ENCODE data around the gene SART3. TPM values are rescaled to one million over a fixed set of nuclear protein-coding genes. Genes with fewer than 3 reads are reported as not detected.
A peak's percentile ranks its signal among the peaks of the same experiment; 100 is the strongest.

The SART3 gene, protein sequence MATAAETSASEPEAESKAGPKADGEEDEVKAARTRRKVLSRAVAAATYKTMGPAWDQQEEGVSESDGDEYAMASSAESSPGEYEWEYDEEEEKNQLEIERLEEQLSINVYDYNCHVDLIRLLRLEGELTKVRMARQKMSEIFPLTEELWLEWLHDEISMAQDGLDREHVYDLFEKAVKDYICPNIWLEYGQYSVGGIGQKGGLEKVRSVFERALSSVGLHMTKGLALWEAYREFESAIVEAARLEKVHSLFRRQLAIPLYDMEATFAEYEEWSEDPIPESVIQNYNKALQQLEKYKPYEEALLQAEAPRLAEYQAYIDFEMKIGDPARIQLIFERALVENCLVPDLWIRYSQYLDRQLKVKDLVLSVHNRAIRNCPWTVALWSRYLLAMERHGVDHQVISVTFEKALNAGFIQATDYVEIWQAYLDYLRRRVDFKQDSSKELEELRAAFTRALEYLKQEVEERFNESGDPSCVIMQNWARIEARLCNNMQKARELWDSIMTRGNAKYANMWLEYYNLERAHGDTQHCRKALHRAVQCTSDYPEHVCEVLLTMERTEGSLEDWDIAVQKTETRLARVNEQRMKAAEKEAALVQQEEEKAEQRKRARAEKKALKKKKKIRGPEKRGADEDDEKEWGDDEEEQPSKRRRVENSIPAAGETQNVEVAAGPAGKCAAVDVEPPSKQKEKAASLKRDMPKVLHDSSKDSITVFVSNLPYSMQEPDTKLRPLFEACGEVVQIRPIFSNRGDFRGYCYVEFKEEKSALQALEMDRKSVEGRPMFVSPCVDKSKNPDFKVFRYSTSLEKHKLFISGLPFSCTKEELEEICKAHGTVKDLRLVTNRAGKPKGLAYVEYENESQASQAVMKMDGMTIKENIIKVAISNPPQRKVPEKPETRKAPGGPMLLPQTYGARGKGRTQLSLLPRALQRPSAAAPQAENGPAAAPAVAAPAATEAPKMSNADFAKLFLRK
- total RNA-seq: 10 to 100 TPM; 31.6 to 48.0 (median 40.1) TPM

DNA sequence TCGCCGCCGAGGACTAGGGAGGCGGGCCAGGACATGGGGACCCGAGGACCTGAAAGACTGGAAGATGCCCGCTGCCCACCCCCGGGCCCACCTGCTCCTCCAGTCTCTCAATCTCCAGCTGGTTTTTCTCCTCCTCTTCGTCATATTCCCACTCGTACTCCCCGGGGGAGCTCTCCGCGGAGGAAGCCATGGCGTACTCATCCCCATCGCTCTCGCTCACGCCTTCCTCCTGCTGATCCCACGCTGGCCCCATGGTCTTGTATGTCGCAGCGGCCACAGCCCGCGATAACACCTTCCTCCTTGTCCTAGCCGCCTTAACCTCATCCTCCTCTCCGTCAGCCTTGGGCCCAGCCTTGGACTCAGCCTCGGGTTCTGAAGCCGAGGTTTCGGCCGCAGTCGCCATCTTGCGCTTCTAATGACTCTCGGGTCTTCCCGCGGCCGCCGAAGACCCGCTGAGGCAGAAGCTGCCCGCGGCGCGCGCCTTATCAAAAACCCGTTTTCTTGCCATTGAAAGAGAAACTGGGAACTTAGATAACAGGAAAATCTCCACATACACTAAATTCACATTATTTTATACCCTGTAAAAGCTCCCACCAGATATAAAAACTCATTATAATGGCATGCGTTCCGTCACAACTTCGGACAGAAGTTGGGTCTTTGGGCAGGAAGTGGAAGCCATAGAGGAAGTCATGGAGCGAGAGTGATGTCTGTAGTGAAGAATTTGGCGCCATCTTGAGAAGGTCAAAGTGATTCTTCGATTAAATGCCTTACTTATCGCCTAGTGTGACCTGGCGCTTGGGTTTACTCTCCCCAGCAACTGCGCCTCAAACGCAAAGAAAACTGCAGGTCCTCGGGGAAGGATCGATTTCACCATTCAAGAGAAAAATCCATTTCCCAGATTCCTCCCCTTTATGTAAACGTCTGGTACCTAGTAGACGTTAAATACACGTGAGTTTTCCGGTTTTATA, at the start of gene SART3:
TSS of gene SART3 (minus strand) at position 422 of the 968 bp plus-strand sequence. CDS start at position 403, 19 bp downstream.
- no peaks in the 10 kb centered on the region for H3K27me3 ChIP-seq
- H3K27ac ChIP-seq (replicated peaks in 1 of 4): peak within 1 kb of the TSS; percentile 93 to 95 (median 95)
- WGBS: 0% methylated on average over 54 of the region's 57 CpGs
- peak within 1 kb of the TSS; percentile 82 to 93 (median 84) for H3K4me3 ChIP-seq
- peak; percentile 72 to 77 for TF ChIP-seq POLR2AphosphoS5 (IDR thresholded peaks at IDR 0.05)
- TF ChIP-seq POLR2A (IDR thresholded peaks at IDR 0.05; ENCODE audit: low read depth): no peak
- intact Hi-C loops (cut with DNase I): loop anchor here (5.0 kb wide), 1 partner anchor 291 kb away; no protein-coding TSS in a partner anchor
- DNase-seq (ENCODE audit: extremely low spot score): no peak
- peaks cover 18 to 33% (median 25%) of the 10 kb centered on the region in 4 donors for H3K36me3 ChIP-seq
- H3K9me3 ChIP-seq: no peaks in the 10 kb centered on the region
- peaks cover 60 to 82% (median 79%) of the 10 kb centered on the region in 4 donors for H3K4me1 ChIP-seq

DNA sequence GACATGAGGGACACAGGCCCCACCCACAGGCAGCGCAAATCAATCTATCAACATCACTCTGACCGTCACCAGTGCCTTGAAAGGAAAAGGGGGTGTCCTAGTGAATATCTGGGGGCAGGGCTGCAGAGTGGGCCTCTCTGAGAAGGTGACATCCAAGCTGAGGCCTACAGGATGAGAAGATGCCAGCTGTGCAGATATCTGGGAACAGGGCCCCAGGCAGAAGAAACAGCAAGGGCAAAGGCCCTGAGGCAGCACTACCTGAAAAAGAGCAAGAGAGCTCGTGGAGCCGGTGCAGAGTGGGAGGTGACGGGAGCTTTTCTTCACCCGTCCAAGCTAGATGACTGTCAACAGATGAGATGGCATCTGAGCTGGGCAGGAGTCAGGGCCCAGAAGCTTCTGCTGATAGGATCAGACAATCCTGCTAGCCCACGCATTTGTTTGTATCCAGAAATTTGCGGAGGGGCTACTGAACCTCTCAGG, 49.4 kb upstream of the SART3 start:
- intact Hi-C loops (cut with DNase I): no loop called here
- no peak for DNase-seq (ENCODE audit: extremely low spot score)
- H3K9me3 ChIP-seq: no peaks in the 10 kb centered on the region
- no peak overlapping the region for H3K27ac ChIP-seq (replicated peaks in 1 of 4)
- H3K27me3 ChIP-seq: peaks cover 0 to 14% (median 0%) of the 10 kb centered on the region in 4 donors
- H3K4me1 ChIP-seq: peaks cover 6 to 29% (median 14%) of the 10 kb centered on the region in 4 donors
- TF ChIP-seq, protein P1, sequence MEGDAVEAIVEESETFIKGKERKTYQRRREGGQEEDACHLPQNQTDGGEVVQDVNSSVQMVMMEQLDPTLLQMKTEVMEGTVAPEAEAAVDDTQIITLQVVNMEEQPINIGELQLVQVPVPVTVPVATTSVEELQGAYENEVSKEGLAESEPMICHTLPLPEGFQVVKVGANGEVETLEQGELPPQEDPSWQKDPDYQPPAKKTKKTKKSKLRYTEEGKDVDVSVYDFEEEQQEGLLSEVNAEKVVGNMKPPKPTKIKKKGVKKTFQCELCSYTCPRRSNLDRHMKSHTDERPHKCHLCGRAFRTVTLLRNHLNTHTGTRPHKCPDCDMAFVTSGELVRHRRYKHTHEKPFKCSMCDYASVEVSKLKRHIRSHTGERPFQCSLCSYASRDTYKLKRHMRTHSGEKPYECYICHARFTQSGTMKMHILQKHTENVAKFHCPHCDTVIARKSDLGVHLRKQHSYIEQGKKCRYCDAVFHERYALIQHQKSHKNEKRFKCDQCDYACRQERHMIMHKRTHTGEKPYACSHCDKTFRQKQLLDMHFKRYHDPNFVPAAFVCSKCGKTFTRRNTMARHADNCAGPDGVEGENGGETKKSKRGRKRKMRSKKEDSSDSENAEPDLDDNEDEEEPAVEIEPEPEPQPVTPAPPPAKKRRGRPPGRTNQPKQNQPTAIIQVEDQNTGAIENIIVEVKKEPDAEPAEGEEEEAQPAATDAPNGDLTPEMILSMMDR (IDR thresholded peaks at IDR 0.05): no peak
- TF ChIP-seq POLR2A (IDR thresholded peaks at IDR 0.05; ENCODE audit: low read depth): no peak
- TF ChIP-seq POLR2AphosphoS5 (IDR thresholded peaks at IDR 0.05): no peak
- no peak for TF ChIP-seq EP300 (IDR thresholded peaks at IDR 0.05)
- WGBS: 93% methylated on average over 8 of the region's 8 CpGs
- no peaks in the 10 kb centered on the region for H3K36me3 ChIP-seq
- H3K4me3 ChIP-seq: no peak overlapping the region

- H3K27me3 ChIP-seq: peaks cover 0 to 14% (median 0%) of the 10 kb centered on the region in 4 donors
- peaks cover 6 to 29% (median 14%) of the 10 kb centered on the region in 4 donors for H3K4me1 ChIP-seq
- intact Hi-C loops (cut with DNase I): no loop called here
- H3K9me3 ChIP-seq: no peaks in the 10 kb centered on the region
- H3K4me3 ChIP-seq: no peak overlapping the region
- TF ChIP-seq POLR2AphosphoS5 (IDR thresholded peaks at IDR 0.05) (peak; percentile 55 to 66), POLR2A (IDR thresholded peaks at IDR 0.05; ENCODE audit: low read depth) (no peak)
- WGBS: 36% methylated on average over 19 of the region's 21 CpGs
- H3K36me3 ChIP-seq: no peaks in the 10 kb centered on the region
- H3K27ac ChIP-seq (replicated peaks in 1 of 4): no peak overlapping the region
- no peak for DNase-seq (ENCODE audit: extremely low spot score)
These were observed 48.8 kb upstream of the SART3 start for GRCh38 chr12:108609537-108610335.

- Histone ChIP-seq H3K9me3 (no peaks in the 10 kb centered on the region), H3K4me1 (peaks cover 6 to 27% (median 14%) of the 10 kb centered on the region in 4 donors), H3K27ac (replicated peaks in 1 of 4) (no peak overlapping the region), H3K4me3 (no peak overlapping the region), H3K27me3 (peaks cover 0 to 16% (median 0%) of the 10 kb centered on the region in 4 donors), H3K36me3 (no peaks in the 10 kb centered on the region)
- DNase-seq (ENCODE audit: extremely low spot score): no peak
- 78% methylated on average over 5 of the region's 5 CpGs for WGBS
- TF ChIP-seq, protein P1 (IDR thresholded peaks at IDR 0.05): no peak
- intact Hi-C loops (cut with DNase I): no loop called here
These were observed 47.6 kb upstream of the SART3 start for GRCh38 chr12:108608616-108609015.
